GM19328 (cell line): ENCODE measurements around the gene KRT16.
"Not testable (repeated sequence)": the region's sequence is repeated elsewhere in the genome, so short reads cannot be mapped to it uniquely, and the experiment has no call there.

ENCODE experiments used
- ATAC-seq: cut with Tn5 transposase; IDR thresholded peaks from one replicate; pipeline ENCODE4 v1.9.1; 2021; ENCODE audit warnings: mild to moderate bottlenecking, moderate library complexity; ENCODE audit not compliant: unreplicated experiment

Gene KRT16

DNA sequence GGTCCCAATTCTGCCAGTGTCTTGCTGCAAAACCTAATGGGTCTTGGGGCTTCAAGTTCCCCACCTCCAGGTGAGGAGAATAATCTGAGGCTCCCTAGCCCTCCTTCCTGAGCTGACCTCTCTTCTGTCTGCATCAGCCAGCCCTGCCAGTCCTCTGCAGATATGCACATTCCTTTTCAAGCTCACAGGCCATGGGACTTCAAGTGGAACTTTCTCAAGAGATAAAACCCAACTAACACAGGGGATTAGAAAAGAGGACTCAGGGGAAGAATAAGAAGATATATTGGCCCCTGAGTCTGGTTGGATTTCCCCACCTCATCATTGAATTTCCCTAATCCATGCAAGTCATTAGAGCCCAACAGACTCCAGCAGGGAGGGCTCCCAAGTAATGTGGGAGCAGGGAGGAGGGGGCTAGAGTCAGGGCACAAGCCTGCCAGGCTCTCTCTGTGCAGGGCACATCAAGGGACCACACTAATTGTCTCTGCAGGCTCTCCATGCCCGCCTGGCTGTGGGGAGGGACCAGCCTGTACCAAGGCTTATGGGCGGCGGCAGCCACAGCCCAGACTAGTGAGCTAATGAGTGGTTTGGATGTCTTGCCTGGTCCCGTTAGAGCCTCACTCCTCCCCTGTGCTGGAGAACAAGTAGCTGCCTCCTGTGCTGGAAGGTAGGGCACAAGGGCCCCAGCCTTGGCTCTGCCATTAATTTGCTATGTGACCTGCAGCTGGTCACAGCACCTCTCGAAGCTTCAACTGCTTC is 27.1 kb downstream of the KRT16 start:
- ATAC-seq: no peak

DNA sequence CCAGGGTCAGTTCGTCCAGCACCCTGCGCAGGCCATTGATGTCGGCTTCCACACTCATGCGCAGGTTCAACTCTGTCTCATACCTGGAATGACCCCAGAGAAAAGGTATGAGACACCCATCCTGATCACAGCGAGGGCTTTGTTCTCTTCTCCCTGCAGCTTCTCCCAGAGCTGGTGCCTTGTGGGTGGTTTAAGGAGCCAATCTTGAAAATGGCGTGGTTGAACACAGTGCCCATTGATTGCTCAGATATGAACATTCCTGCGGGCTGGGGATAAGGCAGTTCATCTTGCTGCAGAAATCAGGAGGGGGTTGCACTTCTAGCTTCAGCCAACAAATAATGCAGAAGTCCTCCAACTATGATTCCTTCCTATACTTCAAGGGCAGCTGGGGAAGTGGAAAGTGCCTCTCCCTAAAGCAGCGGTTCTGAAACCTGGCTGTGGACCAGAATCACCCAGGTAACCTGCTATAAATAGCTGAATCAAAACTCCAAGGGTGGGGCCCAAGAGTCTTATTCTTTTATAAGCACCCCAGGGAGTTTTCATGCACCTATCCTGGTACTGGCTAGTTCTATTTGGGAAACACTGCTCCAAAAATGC is 28.1 kb downstream of the KRT16 start:
- not testable (repeated sequence) for ATAC-seq

DNA sequence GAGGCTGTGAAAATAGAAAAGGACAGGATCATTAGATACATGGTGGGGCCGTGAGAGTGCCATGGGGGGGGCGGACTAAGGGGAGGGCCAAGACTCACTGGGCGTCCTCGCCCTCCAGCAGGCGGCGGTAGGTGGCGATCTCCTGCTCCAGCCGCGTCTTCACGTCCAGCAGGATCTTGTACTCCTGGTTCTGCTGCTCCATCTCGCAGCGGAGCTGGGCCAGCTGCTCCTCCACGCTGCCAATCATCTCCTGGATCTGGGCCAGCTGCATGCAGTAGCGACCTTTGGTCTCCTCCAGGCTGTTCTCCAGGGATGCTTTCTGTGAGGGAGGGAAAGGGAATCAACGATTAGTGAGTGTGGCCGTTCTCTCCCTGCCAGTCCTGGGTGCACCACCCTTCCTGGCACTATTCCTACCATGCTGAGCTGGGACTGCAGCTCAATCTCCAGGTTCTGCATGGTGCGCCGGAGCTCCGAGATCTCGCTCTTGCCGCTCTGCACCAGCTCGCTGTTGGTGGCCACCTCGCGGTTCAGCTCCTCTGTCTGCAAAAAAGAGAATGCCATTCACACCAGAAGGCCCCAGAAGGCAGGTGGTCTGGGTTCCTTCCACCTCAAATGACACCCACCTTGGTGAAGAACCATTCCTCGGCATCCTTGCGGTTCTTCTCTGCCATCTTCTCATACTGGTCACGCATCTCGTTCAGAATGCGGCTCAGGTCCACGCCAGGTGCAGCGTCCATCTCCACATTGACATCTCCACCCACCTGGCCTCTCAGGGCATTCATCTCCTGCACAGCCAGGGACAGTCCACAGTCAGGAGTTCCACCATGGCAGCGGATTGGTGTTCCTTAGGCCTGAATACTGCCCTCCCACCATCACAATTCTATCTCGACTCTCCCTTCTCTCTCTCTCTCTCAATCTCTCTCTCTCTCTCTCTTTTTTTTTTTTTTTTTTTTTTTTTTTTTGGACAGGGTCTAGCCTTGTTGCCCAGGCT is 29.1 kb downstream of the KRT16 start:
- ATAC-seq: no peak

DNA sequence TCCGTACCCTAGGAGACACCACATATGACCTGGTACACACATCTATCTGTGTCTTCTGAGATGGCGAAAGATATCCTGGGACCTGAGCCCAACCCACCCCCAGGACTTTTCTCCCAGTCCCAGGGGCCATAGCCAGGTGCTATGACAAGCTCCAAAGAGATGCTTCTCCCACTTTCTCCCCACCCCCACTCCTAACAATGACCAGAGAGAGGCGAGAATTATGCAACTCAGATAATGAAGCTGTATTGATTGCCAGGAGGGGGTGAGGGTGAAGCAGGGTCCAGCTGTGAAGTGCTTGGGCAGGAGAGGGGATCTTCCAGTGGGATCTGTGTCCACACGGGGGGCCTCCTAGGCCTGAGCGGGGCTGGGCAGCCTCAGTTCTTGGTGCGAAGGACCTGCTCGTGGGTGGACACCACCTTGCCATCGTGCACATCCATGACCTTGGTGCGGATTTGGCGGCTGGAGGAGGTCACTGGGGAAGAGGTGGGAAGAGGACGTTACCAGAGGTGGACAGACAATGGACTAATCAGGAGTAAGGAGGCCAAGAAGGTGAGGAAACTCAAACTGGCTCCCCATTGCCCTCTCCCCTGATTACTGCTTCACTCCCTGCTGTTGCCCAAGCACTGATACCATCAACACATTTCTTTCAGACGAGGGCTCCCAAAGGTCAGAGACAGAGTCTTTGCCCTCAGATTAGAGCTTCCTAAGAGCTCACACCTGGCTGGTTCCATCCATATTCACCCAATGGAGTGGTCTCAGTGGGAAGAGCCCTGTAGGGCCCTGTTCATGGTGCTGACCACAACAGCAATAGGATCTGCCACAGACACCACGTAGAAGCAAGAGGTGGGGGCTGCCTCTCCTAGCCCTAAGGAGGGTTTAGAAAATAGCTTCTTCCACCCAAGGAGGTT is 30.3 kb downstream of the KRT16 start:
- not testable (repeated sequence) for ATAC-seq

DNA sequence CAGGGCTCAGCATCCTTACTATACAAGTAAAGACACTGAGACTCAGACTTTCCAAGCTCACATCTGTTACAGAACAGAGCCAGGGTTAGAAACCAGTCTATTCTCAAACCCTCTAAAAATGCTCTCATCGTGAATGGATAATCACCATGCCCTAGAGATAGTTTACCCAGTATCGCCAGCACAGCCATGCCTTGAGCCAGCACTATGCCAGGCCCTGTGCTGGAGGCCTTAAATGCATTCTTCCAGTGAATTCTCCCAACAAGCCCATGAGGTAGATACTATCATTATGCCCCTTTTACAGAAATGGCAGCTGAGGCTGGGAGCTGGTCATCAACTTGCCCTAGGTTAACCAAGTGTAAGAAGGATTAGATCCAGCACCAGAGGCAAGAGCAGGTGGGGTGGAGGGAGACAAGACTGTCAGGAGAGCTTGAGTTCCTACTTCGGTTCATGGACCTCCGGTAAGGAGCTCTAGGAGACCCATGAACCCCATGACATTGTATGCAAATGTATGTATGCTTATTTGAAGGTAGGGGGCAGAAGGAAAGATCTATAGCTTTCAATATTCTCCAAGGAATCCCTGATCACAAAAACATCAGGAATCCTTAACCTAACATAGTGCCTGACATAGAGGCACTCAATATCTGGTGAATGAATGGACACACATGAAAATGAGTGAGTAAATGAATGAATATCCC is 31.1 kb downstream of the KRT16 start:
- no peak for ATAC-seq

DNA sequence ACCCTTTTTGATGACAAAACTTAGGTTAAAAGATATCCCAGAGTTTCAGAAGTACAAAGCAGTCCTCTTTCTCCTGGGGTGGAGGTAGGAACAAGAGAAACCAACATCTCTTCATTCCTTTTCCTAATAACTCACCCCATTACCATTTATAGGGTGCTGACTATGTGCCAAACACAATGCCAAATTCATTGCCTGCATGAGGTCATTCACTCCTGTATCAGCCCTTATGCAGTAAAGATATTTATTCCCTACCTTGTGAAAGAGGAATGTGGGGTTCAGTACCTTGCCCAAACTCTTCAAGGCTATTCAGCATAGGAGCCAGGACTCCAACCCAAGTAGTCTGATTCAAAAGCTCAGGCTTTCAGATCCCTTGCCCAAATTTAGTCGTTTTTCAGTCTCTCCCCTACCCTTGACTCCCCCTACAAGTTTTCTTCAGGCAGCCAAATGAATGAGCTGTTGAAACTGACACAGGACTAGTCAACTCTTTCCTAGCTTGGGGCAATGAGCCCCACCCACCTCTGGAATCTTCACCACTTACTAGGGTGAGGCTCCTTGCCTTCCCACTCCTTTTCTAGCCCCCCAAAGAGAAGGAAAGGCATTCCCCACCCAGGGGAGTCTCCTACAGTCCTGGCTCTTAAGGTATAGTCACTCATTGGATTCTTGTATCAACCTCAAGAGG is 31.7 kb downstream of the KRT16 start:
- no peak for ATAC-seq

DNA sequence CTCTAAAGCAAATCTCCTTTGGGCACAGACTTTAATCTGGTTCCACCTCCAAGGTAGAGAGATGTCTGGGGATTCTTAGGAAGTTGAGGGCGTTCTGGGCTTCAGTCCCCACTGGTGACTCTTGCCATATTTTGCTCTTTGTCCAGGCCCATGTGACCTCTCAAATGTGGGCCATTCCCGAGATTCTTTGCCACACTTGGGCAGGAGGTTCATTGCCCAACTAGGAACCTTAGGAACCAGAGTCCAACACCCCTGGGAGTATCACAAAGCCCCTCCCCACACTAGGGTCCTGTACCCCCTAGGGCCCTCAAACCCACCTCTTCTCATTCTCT is 32.4 kb downstream of the KRT16 start:
- ATAC-seq: no peak

DNA sequence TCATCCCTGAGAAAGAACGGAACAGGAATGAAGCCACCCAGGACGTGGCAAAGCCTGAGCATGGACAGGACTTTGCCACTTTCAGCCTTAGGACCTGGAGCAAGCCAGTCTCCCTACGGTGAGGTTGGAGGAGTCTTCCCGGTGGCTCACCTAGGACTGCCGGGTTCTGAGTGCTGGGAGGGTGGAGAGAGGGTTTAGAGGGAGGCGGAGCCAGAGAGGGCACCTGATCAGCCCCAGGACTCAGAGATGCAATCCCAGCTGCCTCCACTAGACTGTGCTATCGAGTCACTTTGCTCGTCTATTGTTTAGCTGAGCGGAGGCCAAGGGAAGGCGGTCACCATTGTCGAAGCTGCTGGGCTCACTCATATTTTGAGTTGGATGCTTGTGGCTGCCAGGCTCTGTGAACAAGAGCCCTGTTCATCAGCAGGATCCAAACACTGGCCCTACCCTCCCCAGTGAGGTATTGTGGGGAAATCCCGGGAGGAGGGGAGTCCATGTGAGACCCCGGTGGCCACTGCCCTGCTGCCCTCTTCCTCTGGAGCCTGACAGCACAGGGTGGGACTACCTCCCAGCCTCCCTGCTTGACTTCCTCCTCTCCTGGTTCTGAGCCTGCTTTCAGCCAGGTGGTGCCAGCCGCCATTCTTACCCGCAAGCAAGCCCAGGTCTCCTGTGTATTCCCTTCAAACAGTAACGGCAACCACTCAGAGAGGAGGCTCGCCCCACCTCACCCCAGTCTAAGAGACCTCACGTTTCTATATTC is 32.9 kb downstream of the KRT16 start:
- no peak for ATAC-seq

DNA sequence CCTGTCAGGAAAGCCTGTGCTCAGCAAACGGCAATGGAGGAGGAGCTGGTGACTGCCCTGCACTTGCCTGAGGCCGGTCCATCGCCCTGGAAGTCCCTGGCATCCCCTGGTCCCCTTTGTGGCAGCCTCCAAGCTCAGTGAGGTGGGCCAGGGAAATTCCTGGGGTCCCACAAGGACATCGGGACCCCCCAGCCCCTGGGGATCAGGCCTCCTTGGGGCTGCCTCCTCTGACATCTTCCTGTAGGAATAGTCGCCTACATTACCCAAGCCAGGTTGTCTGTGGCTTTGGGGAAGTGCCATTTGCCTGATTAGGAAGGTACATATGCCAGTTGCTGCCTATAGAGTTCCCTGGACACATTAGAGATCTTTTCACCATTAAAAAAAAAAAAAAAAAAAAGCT is 33.6 kb downstream of the KRT16 start:
- no peak for ATAC-seq

DNA sequence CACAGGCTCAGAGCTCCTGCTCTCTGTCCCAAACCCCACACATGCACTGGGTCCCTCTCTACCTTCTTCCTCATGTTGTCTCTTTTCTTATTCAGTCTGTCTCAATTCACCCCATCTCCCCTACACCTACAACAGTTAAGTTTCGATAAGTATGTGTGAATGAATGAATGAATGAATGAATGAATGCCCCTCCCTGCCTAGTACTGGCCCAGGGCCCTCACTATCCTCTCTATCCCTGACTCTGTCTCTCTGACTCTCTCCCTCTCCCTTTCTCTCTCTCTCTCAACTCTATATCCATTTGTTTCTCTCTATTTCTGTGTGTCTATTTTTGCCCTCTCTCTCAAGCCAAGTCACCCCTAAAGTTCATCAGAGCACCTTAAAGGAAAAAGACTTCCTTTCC is 34.0 kb downstream of the KRT16 start:
- ATAC-seq: no peak

DNA sequence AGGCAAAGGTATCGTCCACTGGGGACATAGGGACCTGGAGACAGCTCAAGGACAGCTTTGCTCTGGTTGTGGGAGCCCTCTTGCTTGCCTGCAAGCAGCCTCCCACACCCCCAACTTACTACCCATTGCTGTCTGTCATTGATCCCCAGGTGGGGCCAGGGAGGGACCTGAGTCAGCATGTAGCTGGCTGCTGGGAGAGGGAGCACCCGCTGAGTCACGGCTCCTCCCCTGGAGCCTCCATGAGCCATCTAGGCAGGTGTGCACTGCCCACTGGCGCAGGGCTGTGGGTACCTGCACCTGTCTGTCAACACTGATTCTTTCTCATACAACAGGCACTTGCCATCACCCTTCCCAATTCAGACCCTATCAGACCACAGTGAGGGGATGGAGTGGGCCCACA is 35.8 kb downstream of the KRT16 start:
- not testable (repeated sequence) for ATAC-seq

DNA sequence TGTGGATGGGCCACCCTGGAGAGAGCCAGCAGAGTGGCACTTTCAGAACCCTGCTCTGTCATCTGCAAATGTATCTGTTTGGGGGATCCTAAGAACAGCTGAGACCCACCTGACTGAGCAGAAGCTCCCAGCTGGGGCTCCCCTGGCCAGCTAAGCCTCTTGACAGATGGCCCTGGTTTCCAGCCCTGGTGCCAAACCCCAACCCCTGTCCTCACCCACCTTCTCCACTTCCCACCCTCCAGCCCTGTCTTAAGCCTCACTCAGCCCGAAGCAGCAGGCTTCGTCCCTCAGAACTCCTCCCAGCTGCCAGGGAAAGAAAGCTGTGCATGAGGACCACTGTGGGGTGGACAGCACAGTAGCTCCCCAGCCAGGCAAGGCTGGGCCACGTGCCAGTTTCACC is 37.2 kb downstream of the KRT16 start:
- ATAC-seq: no peak

DNA sequence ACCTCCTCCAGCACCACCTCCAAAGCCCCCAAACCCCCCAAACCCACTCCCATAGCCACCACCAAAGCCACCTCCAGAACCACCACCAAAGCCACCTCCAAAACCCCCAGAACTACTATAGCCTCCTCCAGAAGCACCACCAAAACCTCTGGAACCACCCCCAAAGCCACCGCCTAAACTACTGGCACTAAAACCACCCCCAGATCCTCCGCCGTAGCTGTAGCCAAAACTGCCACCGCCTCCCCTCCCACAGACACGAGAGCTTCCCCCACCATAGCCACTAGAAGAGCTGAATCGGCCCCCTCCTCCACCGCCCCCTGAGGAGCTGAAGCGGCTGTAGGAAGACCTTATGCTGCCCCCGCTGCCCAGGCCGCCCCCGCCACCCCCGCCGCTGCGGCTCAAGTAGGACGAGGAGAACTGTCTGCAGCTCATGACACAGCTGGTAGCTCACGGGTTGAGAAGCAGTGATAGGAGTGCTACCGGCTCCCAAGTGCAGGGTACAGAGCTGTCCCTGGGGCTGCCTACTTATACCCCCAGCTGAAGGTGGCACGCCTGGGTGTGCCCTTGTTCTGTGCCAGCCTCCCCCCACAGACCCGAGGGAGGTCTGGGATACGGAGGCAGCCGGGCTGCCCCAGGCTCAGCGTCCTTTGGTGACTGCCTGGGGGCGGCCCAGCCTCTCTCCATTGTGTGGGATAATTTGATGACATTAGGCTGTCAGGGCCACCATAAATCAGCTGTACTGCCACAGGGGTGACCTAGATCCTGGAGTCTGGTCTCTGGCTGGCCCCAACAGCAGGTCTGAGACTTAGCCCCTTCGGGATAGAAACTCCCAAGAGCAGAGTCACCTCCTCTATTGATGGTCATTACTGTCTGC is 40.8 kb downstream of the KRT16 start, which contains the start of gene KRT9:
Gene KRT9, minus strand, starts transcription at position 499 of the 874 bp plus-strand sequence. Its CDS starts 67 bp downstream, at position 432.
- ATAC-seq: no peak

DNA sequence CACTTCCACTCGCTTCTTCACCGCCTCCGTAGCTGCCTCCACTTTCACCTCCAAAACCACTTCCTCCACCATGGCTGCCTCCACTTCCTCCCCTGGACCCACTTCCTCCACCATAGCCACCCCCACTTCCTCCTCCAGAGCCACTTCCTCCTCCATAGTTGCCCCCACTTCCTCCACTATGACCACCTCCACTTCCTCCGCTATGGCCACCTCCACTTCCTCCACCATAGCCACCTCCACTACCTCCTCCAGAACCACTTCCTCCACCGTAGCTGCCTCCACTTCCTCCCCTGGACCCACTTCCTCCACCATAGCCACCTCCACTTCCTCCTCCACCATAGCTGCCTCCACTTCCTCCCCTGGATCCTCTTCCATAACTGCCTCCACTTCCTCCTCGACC is 45.2 kb downstream of the KRT16 start:
- ATAC-seq: no peak

DNA sequence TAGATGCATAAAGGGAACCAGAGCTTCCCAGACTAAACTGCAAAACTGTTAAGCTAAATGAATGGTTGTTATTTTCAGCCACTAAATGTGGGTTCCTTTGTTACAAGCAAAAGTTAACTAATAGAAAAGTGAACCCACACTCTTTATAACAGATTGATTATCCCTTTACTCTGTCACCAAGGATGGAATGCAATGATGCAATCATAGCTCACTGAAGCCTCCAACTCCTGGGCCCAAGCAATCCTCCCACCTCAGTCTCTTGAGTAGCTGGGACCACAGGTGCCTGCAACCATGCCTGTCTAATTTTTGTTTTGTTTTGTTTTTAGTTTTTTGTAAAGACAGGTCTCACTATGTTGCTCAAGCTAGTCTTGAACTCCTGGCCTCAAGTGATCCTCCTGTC is 47.2 kb downstream of the KRT16 start:
- ATAC-seq: no peak

DNA sequence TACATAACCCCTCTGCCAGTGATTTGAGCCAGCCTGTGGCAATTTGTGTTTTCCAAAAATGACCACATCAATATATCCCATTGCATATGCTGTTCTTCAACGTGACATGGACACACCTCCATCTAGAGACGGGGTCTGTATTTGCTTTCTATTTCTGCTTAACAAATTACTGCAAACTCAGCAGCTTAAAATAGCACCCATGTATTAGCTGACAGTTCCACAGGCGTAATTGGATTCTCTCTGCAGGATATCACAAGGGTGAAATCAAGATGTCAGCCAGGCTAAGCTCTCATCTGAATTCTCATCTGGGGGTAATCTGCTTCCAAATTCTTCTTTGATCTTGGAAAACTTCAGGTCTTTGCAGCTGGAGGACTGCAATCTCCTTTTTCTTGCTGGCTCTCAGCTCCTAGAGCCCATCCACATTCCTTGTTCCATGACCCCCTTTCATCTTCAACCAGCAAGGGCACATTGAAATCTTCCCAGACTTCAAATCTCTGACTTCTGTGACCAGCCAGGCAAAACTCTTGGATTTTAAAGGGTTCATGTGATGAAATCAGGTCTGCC is 48.9 kb downstream of the KRT16 start:
- ATAC-seq: no peak

DNA sequence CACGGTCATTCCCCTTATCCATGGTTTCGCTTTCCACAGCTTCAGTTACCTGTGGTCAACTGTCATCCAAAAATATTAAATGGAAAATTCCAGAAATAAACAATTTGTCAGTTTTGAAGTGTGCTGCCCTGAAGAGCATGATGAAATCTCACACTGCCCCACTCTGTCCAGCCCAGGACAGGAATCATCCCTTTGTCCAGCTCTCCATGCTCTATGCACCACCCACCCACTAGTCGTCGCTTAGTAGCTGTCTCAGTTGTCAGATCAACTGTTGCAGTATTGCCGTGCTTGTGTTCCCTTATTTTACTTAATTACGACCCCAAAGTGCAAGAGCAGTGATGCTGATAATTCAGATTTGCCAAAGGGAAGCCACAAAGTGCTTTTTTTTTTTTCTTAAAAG is 51.0 kb downstream of the KRT16 start:
- no peak for ATAC-seq
